T-helper 17 cell (primary cell): Measurements from ENCODE around the gene PGS1. TPM values are rescaled to one million over a fixed set of nuclear protein-coding genes. Genes with fewer than 3 reads are reported as not detected.

Source experiments
- ATAC-seq: fragments of 150-1000 bp; cut with Tn5 transposase; 2 replicates; pipeline ENCODE4 v1.10.0; 2021; ENCODE audit warnings: mild to moderate bottlenecking, moderate library complexity
- DNase-seq, 3 donors: peaks; one replicate each; pipeline versions ENCODE4 v3.0.0 to v3.0.0-alpha.2; 2020 to 2021
- H3K9me3 ChIP-seq: one replicate; pipeline ENCODE4 v1.7.0; 2013; ENCODE audit warnings: low read length, mild to moderate bottlenecking; ENCODE audit not compliant: control insufficient read depth, poor library complexity, severe bottlenecking
- H3K27ac Mint-ChIP-seq: one replicate; pipeline ENCODE4 v1.8.0; 2022; ENCODE audit warnings: mild to moderate bottlenecking, moderate library complexity, mixed read lengths
- H3K27me3 Mint-ChIP-seq: one replicate; pipeline ENCODE4 v1.8.0; 2022; ENCODE audit warnings: mixed read lengths
- H3K36me3 Mint-ChIP-seq: one replicate; pipeline ENCODE4 v1.8.0; 2022; ENCODE audit warnings: low read depth, mixed read lengths
- H3K4me1 Mint-ChIP-seq: one replicate; pipeline ENCODE4 v1.8.0; 2022; ENCODE audit warnings: mild to moderate bottlenecking, mixed read lengths
- H3K4me3 Mint-ChIP-seq: one replicate; pipeline ENCODE4 v1.8.0; 2022; ENCODE audit warnings: mild to moderate bottlenecking, moderate library complexity, mixed read lengths
- total RNA-seq, 4 donors: library from RNA in 2 of 4; stranded (reverse) in 2 of 4; gene quantifications; one replicate each; pipeline ENCODE4 v1.2.3 and lab custom pipeline; 2022 to 2026

The PGS1 gene
- total RNA-seq, 2 donors from 2014 or later, result 47.5 to 54.9 TPM

GRCh38 chr17:78362671-78363070 is 15.8 kb upstream of the PGS1 start:
- DNase-seq (no peak), ATAC-seq (no peak)
- Mint-ChIP-seq H3K27ac (no peak overlapping the region), H3K4me3 (no peak overlapping the region), H3K27me3 (no peaks in the 10 kb centered on the region), H3K36me3 (no peaks in the 10 kb centered on the region), H3K4me1 (peaks cover 15% of the 10 kb centered on the region)
- no peaks in the 10 kb centered on the region for H3K9me3 ChIP-seq

- no peak for ATAC-seq
- H3K9me3 ChIP-seq, result no peaks in the 10 kb centered on the region
- Mint-ChIP-seq H3K27ac (no peak overlapping the region), H3K36me3 (no peaks in the 10 kb centered on the region), H3K4me1 (peaks cover 8% of the 10 kb centered on the region), H3K27me3 (no peaks in the 10 kb centered on the region), H3K4me3 (no peak overlapping the region)
- no peak for DNase-seq
Measured at GRCh38 chr17:78364436-78365281, 13.8 kb upstream of the PGS1 start.

- H3K9me3 ChIP-seq, result no peaks in the 10 kb centered on the region
- ATAC-seq (no peak), DNase-seq (no peak)
- H3K27me3 Mint-ChIP-seq, result no peaks in the 10 kb centered on the region
- no peaks in the 10 kb centered on the region for H3K36me3 Mint-ChIP-seq
- peaks cover 8% of the 10 kb centered on the region for H3K4me1 Mint-ChIP-seq
- H3K4me3 Mint-ChIP-seq, result no peak overlapping the region
- H3K27ac Mint-ChIP-seq, result no peak overlapping the region
Measured at GRCh38 chr17:78365561-78366108, 12.8 kb upstream of the PGS1 start.

- H3K27ac Mint-ChIP-seq, result no peak overlapping the region
- peaks cover 4% of the 10 kb centered on the region for H3K4me1 Mint-ChIP-seq
- H3K4me3 Mint-ChIP-seq, result no peak overlapping the region
- no peaks in the 10 kb centered on the region for H3K9me3 ChIP-seq
- ATAC-seq, result no peak
- H3K27me3 Mint-ChIP-seq, result no peaks in the 10 kb centered on the region
- no peaks in the 10 kb centered on the region for H3K36me3 Mint-ChIP-seq
- no peak for DNase-seq
Measured at GRCh38 chr17:78366109-78366848, 12.2 kb upstream of the PGS1 start.

GRCh38 chr17:78367193-78367592 is 11.3 kb upstream of the PGS1 start:
- ATAC-seq (no peak), DNase-seq (no peak)
- no peaks in the 10 kb centered on the region for H3K9me3 ChIP-seq
- Mint-ChIP-seq H3K4me1 (peaks cover 4% of the 10 kb centered on the region), H3K4me3 (no peak overlapping the region), H3K27me3 (no peaks in the 10 kb centered on the region), H3K36me3 (no peaks in the 10 kb centered on the region), H3K27ac (no peak overlapping the region)

GRCh38 chr17:78368348-78368747 is 10.1 kb upstream of the PGS1 start:
- ATAC-seq (no peak), DNase-seq (no peak)
- no peak overlapping the region for H3K27ac Mint-ChIP-seq
- no peak overlapping the region for H3K4me3 Mint-ChIP-seq
- H3K9me3 ChIP-seq, result no peaks in the 10 kb centered on the region
- no peaks in the 10 kb centered on the region for H3K36me3 Mint-ChIP-seq
- no peaks in the 10 kb centered on the region for H3K4me1 Mint-ChIP-seq
- peaks cover 5% of the 10 kb centered on the region for H3K27me3 Mint-ChIP-seq

GRCh38 chr17:78368854-78369495 is 9.5 kb upstream of the PGS1 start:
- H3K27me3 Mint-ChIP-seq, result peaks cover 5% of the 10 kb centered on the region
- no peaks in the 10 kb centered on the region for H3K9me3 ChIP-seq
- H3K4me1 Mint-ChIP-seq, result no peaks in the 10 kb centered on the region
- H3K36me3 Mint-ChIP-seq, result no peaks in the 10 kb centered on the region
- H3K4me3 Mint-ChIP-seq, result no peak overlapping the region
- no peak for DNase-seq
- no peak overlapping the region for H3K27ac Mint-ChIP-seq
- no peak for ATAC-seq

GRCh38 chr17:78369791-78370381 is 8.6 kb upstream of the PGS1 start:
- H3K9me3 ChIP-seq, result no peaks in the 10 kb centered on the region
- no peaks in the 10 kb centered on the region for H3K36me3 Mint-ChIP-seq
- peaks cover 5% of the 10 kb centered on the region for H3K27me3 Mint-ChIP-seq
- ATAC-seq (no peak), DNase-seq (no peak)
- H3K4me1 Mint-ChIP-seq, result no peaks in the 10 kb centered on the region
- no peak overlapping the region for H3K27ac Mint-ChIP-seq
- H3K4me3 Mint-ChIP-seq, result no peak overlapping the region

GRCh38 chr17:78371056-78371455 is 7.4 kb upstream of the PGS1 start:
- H3K9me3 ChIP-seq, result no peaks in the 10 kb centered on the region
- Mint-ChIP-seq H3K27me3 (peaks cover 5% of the 10 kb centered on the region), H3K27ac (no peak overlapping the region), H3K4me3 (no peak overlapping the region), H3K36me3 (no peaks in the 10 kb centered on the region), H3K4me1 (peaks cover under 1% of the 10 kb centered on the region)
- ATAC-seq (no peak), DNase-seq (no peak)

GRCh38 chr17:78372841-78373240 is 5.6 kb upstream of the PGS1 start:
- ATAC-seq (no peak), DNase-seq (no peak)
- H3K36me3 Mint-ChIP-seq, result no peaks in the 10 kb centered on the region
- H3K27me3 Mint-ChIP-seq, result peaks cover 5% of the 10 kb centered on the region
- peaks cover 5% of the 10 kb centered on the region for H3K4me1 Mint-ChIP-seq
- no peaks in the 10 kb centered on the region for H3K9me3 ChIP-seq
- no peak overlapping the region for H3K4me3 Mint-ChIP-seq
- H3K27ac Mint-ChIP-seq, result no peak overlapping the region

GRCh38 chr17:78374189-78374588 is 4.3 kb upstream of the PGS1 start:
- Mint-ChIP-seq H3K4me3 (no peak overlapping the region), H3K4me1 (peaks cover 9% of the 10 kb centered on the region), H3K27ac (no peak overlapping the region), H3K36me3 (no peaks in the 10 kb centered on the region), H3K27me3 (peaks cover 5% of the 10 kb centered on the region)
- DNase-seq, result no peak
- H3K9me3 ChIP-seq, result no peaks in the 10 kb centered on the region
- ATAC-seq, result no peak

GRCh38 chr17:78374631-78375274 is 3.7 kb upstream of the PGS1 start:
- ATAC-seq, result no peak
- Mint-ChIP-seq H3K36me3 (no peaks in the 10 kb centered on the region), H3K4me3 (no peak overlapping the region), H3K27me3 (peaks cover 5% of the 10 kb centered on the region), H3K4me1 (peaks cover 10% of the 10 kb centered on the region), H3K27ac (no peak overlapping the region)
- DNase-seq, result no peak
- H3K9me3 ChIP-seq, result no peaks in the 10 kb centered on the region
